DMS153 (cell line): Measurements from ENCODE around the gene MAP7D1.
"Not testable (repeated sequence)": the region's sequence is repeated elsewhere in the genome, so short reads cannot be mapped to it uniquely, and the experiment has no call there.

Experiments
- DNase-seq: peaks from one replicate; lab custom pipeline; 2025; lab: John Stamatoyannopoulos, UW

Gene MAP7D1

DNA sequence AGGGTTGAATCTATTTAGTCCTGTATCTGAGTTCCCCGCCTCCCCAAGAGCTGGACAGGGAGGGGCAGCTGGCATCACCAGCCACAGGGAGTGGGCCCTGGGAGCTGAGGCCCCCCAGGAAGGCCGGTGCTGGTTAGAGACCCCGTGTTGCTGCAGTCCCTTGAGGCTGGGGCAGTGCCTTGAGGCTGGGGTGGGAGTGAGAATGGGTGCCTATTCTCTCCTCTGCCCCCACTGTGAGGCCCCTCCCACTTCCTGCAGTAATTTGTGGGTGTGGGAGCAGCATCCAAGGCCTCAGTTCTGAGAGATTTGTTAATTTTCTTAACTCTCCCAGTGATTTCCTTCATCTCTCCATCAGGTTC, 4.1 kb upstream of the MAP7D1 start:
- no peak for DNase-seq

DNA sequence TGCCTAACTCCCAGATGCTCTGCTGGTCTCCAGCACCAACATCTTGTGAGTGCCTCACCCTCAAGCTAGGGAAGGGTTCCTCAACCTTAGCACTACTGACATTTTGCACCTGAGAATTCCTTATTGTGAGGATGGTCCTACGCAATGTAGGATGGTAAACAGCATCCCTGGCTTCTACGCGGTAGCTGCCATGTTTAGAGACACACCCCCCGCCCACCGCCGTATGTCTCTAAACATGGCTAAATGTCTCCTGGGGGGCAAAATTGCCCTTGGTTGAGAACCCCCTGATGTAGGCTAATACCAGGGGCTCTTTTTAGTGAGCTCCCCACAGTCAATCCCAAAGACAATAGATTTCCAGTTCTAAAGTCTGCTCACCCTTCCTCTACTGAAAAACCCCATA, 2.5 kb upstream of the MAP7D1 start:
- no peak for DNase-seq

DNA sequence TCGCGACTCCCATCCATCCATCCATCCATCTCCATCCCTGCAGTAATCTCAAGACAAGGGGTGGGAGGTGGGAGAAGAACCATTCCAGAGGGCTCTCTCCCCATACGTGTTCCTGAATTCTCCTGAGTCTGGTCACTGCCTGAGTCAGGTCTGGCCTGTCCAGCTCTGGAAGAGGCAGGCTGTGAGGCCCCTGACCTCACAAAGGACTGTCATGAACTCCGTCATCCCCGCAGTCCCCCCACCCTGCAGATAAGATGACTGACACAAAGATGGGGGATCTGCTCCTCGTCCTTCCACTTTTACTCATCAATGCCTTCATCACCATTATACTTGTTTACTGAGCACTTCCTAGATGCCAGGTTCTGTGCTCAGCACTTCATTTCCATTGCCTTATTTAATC, 1.6 kb upstream of the MAP7D1 start:
- DNase-seq: no peak

DNA sequence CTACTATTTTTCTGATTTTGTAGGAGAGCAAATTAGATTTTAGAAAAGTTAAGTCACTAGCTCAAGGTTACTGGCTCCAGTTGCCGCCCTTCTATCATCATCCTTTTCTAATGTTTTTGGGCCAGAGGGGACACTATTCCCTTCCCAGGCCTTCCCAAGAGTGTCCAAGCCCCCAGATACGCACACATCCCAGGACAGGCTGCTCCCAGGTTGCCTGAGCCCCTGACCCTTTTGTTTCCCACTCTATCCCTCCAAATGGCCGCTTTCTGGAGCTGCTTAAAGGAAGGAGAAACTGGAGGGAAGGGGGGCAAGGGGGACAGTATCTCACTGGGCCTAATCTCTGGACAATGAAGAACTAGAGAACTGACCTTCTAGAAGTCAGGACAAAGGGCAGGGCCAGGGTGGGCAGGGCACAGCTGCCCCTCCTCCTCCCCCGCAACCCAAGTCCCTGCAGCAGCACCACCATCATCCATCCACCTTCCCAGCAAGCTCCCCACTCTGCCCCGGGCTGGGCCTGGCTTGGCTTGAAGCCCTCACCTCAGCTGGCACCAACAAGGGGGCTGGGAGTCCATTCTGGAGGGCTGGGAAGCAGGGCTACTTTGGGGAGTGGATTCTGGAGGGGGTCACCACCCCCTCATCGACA, 1.1 kb upstream of the MAP7D1 start:
- no peak for DNase-seq

DNA sequence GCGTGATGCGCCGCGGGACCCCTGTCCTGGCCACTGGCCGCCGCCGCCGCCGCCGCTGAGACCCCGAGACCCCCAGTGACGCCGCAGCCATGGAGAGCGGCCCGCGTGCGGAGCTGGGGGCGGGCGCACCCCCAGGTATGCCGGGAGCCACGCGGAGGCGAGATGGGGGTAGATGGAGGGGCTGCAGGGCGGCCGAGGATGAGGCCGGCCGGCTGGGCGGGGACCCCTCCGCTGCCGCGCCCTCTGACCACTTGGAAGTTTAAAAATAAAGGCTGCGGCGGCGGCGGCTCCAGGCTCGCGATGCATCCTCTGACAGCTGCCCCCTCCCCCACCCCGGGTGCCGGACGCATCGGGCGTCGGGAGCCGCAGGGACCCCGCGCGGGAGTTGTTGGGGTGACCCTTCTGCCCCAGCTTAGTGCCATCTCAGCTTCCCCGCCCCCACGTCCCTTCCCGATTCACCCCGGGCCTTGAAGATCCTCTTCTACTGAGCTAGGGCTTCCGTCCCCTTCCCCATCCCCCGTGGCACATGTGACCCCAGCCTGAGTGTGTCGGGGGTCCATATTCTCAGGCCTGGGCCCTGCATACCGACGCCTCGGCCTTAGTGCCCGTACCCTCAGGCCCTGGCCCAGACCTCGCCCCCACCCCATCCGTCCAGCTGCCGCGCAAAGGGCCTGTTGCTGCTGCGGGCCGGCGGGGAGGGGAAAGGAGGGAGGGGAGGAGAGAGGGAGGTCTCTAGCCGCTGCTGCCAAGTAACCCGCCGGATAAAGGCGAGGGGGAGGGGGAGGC, 562 bp downstream of the MAP7D1 start:
- peak; percentile 54 for DNase-seq

DNA sequence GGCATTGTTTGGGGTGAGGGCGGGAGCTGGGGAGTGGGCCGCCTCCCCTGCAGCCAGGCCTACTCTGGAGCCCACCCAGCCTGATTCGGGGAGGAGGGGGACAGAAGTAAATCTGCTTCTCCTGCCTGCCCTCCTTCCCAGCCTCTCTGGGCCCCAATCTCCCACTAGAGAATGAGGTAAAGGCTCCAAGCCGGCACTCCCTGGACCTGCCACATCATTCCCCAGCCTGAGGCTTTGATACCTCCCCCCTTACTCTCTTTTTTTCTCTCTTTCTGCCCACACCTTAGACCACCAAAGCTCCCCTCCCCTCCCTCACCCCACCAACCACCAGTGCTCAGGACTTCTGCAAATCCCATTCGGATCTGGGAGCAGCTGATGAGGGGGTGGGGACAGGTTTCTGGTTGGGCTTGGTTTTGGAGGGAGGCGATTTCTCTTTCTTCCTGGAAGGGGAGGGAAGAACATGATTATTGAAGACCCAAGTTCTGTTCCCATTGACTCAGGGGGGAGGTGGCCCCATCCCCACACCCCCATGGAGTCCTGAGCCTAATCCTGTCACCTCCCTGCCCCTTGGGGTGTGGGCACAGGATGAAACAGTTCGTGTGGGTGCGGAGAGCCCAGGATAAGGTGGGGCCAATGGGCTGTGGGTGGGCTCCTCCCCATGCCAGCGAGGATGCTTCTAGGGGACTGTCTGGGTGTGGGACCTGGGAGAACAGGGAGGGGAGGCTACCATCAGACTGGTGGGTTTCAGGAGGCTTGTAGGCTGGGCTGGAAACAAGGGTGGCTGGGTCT, 1.3 kb downstream of the MAP7D1 start:
- DNase-seq: peak; percentile 34

DNA sequence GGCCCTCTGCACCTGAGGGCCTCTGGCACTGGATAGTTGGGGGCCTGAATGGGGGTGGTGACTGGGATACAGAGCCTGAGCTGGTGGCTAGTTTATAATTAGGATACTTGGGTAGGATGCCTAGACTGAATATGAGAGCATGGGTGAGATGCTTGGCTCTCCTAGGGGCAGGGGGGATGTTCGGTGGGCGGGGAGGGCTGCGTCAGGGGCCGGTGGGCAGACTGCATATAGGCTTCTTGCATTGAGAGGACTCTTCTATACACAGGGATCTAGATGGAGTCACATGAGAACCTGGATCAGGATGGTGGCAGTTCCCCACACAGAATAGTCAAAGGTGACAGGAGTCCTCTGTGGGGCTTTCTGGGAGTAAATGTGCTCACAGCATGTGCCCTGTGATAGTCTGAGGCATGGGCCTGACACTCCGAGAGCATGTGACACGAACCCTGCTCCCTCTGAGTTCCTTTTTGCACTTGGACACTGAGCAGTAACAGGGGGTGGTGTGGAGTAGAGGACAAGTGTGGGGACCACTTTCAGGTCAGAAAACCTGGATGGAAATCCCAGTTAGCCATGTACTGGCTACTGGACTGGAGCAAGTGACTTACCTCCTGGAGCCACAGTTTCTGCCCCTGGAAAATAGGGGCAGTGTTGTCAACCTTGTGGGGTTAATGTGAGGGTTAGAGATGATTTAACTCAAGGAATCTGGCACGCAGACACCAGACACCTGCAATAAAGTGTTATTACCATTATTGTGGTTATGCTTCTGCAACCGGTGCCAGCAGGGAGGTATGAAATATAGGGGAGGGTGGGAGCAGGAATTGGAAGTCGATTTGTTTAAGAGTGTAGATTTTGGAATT, 2.2 kb downstream of the MAP7D1 start:
- no peak for DNase-seq

DNA sequence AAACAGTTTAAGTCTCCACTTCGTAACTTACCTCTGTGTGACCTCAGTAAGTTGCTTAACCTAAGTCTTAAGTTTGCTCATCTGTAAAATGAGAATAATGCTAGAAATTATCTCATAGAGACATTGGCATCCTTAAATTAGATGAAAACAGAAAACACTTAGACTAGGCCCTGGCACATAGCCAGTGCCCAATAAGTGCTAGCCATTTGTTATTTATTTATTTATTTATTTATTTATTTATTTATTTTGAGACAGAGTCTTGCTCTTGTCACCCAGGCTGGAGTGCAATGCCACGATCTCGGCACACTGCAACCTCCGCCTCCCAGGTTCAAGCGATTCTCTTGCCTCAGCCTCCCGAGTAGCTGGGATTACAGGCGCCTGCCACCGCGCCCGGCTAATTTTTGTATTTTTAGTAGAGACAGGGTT, 2.9 kb downstream of the MAP7D1 start:
- DNase-seq: not testable (repeated sequence)

DNA sequence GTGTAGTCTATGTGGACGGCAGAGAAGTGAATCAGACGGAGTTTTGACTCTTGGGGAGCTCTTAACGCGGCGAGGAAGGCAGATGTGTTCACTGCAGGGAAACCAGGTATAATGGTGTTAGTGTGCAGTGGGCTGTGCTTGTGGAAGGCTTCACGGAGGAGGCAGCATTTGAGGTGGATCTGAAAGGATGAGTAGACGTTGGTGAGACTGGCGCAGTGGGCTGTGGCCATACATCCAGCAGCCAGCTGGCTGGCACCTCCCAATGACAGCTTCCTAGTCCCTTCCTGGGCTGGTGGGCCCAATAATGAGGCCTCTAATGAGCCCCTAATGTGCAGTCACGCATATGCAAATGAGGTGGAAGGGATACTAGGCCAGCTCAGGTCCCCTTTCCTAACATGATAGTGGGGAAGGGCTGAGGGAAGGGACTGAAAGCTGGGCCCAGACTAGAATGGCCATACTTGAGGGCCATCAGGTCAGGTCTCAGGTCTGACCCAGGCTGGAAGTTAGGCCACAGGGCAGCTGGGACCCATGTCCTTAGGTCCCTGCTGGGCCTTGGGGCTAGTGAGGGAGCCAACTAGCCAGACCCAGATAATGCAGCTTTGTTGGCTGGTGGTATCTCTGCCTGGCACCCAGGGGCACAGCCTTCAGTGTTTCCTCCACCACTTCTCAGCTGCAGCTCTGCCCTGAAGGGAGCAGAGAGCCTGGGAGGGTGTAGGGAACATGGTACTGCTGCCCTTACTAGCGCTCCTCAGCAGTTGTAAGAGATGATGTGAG, 3.8 kb downstream of the MAP7D1 start:
- no peak for DNase-seq

DNA sequence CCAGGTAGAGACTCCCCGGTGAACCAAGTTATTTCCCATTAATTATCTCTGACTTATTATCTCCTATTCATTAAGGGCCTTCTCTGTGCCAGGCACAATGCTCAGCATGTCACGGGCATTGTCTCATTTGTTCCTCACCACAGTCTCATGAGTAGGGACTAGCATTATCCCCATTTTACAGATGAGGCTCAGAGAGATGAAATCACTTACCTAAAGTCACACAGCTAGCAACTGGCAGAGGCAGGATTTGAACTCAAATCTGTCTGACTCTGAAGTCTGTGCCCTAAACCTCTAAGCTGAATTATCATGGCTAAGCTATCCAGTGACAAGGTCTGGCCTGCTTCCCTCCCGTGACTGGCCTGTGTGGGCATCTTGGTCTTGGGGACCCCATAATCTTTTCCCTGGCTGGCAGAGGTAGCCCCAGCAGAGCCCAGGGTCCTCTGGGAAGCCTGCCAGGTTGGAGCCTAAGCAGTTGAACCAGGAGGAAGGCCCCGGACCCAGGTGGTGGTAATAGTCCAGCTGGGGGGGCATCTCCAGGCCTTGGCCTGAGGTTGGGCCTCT, 4.5 kb downstream of the MAP7D1 start:
- no peak for DNase-seq

DNA sequence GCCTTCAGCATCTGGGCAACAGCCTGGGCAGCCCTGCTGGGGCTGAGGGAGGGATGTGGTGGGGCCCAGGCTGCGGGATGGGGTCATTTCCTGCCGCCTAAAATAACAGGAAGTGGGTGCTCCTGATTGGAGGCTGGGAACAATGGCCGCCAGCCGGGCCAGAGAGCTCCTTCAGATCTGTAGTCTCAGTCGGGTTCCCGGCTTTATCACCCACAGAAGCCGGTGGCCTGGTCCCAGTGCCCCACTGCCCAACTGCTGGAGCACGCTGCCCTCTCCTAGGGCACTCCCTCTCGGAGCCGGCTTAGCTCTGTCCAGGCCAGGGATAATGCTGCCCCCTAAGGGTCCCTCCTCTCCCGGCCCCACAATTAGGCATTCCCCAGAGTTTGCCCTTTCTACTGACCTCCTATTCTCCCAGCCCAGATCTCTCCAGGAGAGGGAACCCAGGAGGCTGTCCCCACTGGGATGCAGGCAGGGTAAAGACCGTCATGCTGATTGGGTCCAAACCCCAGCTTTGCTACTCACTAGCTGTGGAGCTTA, 5.1 kb downstream of the MAP7D1 start:
- DNase-seq: peak; percentile 86

DNA sequence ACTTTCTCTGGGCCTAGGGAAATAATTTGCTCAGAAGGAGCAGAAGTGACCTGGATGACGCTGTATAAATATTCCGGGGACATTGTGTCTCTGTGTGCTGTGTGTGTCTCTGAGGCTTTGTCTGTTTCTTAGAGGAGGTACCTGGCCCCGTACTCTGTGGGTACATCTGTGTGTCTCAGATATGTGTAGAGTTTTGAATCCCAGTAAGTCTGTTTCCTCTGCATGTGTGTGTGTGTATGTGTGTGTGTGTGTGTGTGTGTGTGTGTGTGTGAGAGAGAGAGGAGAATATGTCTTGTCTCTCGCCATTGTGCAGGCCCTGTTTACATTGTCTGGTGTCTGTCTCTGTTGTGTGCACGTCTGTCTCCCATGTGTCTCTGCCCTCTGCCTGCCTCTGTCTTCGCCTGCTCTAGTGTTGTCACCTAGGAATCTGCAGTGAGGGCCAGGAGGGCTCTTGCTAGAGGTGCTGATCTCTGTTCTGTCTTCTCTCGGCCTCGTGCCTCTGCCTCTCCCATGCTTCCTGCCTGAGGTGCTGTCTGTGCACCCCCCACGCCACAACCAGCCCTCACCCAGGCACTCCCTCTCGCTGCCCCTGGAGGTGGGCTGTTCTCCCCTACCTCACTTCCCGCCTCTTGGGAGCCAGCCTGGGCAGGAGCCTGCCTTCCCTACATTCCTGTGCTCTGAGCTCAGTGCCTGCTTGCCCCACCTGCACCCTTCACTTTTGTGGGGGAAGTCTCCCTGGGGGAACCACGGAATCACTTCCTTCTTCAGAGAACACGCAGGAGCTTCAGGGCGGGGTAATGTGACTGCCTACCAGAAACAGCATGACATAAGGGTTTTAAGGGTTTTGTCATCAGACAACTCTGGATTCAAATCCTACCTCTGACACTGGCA, 5.9 kb downstream of the MAP7D1 start:
- DNase-seq: no peak

DNA sequence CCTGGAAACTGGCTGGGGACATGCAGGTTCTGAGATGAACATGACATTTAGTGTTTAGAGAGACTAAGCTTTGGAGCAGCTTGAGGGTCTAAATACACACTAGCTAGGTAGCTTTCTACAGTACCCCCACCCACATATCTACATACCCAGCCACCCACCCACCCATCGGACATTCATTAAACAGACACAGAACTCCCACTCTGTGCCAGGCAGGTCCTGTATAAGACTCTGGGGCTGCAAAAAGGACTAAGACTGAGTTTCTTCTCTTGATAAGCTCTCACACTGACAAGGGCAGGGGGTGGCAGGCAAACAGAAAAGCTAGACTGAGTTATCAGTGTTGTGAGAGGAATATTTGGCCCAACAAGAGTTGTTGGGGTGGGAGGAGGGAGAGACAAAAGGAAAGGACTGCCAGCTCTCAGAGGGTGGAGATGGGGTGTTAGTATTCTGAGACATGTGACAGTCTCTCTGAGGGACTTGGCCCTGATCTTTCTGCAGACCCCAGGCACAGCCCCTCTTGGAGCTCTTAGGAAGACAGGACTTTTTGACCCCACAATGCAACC, 6.8 kb downstream of the MAP7D1 start:
- no peak for DNase-seq

DNA sequence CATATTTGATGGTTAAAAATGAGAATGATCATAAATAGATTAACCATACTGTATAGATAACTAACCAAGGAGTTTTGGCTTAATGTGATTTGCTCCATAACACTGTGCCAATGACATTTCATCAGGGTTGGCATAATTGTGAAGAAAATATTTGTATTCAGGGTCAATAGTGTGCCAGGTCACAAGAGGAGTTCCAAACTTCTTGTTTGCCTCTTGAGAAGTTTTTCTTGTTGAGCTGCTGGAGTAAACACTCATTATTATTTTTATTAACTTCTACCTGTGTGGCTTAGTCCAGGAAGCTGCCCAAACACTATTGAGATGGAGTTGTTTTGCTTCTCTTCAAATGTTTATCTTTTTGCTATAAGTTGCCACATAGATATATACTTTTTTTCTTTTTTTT, 7.5 kb downstream of the MAP7D1 start:
- DNase-seq: no peak

DNA sequence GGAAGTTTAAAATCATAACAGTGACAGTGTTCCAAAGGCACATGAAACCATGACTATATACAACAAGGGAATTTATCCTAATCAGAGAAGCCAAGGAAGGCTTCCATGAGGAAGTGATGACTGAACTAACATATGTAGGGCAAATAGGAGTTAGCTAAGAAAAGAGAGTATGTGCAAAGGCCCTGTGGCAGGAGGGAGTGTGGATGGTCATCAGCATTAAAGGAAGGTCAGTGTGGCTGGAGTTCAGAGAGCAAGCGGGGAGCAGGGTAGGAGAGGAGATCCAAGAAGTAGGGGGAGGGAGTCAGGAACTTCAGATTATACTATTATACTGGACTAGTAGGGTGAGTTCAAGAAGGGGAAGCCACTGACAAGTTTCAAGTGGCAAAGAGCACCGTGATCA, 8.4 kb downstream of the MAP7D1 start:
- no peak for DNase-seq

DNA sequence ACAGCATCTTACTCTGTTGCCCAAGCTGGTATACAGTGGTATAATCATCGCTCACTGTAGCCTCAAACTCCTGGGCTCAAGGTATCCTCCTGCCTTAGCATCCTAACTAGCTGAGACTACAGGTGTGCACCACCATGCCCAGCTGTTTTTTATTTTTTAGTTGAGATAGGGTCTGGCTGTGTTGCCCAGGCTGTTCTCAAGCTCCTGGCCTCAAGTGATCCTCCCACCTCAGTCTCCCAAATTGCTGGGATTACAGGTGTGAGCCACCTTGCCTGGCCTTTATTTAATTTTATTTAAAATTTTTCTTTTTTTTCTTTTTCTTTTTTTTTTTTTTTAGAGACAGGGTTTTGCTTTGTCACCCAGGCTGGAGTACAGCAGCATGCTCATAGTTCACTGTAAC, 9.2 kb downstream of the MAP7D1 start:
- no peak for DNase-seq

DNA sequence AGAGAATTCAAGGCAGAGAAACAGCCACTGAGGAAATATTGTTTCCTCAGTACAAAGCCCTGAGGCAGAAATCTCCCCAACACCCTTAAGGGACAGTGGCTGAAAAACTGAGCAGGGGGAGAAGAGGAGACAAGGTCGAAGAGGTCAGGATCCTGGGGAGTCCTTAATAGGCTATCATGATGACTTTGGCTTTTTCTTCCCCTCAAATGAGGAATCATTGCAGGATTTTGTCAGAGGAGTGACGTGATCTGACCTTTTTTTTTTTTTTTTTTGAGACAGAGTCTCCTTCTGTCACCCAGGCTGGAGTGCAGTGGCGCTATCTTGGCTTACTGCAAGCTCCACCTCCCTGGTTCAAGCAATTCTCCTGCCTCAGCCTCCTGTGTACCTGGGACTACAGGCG, 10.2 kb downstream of the MAP7D1 start:
- DNase-seq: no peak

DNA sequence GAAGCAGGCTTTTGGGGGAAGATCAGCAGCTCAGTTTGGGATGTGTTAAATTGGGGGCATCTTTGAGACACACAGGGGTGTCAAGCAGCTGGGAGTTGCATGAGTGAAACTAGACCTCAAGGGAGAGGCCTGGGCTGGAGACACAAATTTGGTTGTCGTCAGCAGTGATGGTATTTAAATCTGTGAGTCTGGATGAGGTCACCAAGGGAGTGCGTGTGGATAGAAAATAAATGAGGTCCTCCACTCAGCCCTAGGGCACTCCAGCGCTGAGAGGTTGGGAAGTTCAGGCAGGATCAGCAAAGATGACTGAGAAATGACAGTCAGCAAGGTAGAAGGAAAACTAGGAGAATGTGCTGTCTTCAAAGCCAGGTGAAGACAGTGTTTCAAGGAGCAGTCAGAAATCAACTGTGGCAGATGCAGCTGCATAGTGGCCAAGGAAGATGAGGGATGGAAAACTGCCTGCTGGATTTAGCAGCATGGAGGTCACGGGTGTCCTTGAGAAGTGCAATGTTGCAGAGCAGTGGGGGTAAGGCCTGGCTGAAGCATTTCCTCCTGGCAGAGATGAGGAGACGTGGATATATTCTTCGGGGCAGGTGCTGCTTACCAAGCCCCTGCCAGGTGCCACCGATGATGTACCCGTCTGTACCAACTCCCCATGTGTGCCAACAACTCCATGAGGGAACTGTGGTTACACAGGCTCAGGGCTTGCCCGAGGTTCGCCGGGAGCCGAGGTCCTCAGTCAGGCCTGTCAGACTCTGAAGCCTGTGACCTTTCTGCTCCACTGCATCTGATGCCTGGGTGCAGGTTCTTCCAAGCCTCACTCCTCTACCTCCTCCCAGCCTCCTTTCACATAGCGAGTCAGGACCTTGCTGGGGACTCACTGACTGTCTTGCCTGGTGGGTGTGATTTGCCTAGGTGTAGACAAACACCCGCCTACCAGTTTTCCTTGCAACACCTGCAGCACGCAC, 11.3 kb downstream of the MAP7D1 start:
- DNase-seq: no peak
